Epithelial cell of esophagus (primary cell): ENCODE data around the gene AGT.
"Not testable (repeated sequence)": the region's sequence is repeated elsewhere in the genome, so short reads cannot be mapped to it uniquely, and the experiment has no call there.

ENCODE experiments used
- DNase-seq: peaks from one replicate; pipeline ENCODE4 v3.0.0; 2010; ENCODE audit warnings: low read depth
- H3K4me3 ChIP-seq: 2 replicates; pipeline ENCODE4 v1.5.1; 2011; ENCODE audit warnings: mild to moderate bottlenecking, low read length, control low read depth
- TF ChIP-seq, protein P1 (sequence below): IDR thresholded peaks from 2 replicates; pipeline ENCODE4 v1.5.1; 2011; ENCODE audit warnings: low read depth, mild to moderate bottlenecking, low read length, control low read depth, inconsistent platforms; ENCODE audit not compliant: insufficient read depth; ENCODE audit errors: missing control alignments

AGT gene

DNA sequence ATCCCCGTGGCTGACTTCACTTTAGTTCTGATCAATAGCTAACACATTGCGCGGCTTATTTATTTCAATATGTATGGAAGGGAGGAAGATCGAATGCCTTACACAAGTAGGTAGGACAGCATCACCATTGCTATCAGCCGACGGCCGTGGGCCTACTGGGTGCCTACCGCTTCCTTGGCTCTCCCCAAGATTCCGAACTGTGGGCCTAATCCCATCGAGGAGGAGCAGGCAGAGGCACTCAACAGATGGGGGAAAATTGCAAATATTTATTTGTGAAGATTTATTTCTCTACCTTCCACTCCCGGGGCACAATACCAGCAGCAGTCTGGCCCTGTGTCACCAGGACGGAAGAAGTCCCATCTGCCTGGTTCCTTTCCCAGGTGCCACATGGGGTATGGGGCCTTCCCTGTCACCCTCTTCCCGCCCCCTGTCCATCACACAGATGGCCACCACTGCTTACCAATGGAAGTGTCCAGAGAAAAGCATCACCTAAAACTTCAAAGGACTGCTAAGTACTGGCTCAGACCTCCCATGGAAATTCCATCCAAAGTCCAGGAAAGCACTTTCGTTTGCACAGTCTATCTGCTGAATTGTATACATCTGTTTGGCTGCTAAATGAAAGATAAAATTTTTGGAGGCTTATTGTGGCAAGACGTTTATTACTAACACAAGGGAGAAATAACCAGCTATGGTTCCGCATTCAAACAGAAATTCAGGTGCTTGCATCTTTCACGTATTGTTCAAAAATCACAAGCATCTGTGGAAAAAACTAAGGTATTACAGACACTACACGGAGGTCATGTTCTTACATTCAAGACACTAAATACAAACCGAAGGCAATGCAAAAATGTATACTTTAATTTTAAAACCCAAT lies 11.8 kb downstream of the AGT start:
- TF ChIP-seq, protein P1, sequence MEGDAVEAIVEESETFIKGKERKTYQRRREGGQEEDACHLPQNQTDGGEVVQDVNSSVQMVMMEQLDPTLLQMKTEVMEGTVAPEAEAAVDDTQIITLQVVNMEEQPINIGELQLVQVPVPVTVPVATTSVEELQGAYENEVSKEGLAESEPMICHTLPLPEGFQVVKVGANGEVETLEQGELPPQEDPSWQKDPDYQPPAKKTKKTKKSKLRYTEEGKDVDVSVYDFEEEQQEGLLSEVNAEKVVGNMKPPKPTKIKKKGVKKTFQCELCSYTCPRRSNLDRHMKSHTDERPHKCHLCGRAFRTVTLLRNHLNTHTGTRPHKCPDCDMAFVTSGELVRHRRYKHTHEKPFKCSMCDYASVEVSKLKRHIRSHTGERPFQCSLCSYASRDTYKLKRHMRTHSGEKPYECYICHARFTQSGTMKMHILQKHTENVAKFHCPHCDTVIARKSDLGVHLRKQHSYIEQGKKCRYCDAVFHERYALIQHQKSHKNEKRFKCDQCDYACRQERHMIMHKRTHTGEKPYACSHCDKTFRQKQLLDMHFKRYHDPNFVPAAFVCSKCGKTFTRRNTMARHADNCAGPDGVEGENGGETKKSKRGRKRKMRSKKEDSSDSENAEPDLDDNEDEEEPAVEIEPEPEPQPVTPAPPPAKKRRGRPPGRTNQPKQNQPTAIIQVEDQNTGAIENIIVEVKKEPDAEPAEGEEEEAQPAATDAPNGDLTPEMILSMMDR = no peak
- H3K4me3 ChIP-seq = no peak overlapping the region

DNA sequence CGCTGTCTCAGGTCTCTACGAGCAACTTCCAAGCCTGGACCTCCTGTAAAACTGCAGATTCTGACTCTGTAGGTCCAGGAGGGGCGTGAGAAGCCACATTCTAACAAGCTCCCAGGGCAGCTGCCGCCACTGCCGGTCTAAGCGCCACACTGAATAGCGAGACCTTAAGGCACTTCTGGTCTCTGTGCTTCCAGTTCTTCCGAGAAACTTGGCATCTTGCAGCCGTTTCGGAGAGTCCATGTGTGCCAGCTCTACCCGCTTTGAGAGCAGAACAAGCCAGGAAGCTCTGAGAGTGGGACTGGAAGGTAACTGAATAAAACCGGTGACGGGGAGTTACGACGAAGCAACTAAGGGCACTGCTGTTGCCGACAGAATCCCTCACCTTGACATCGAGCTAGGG lies 12.5 kb downstream of the AGT start:
- no peak overlapping the region for H3K4me3 ChIP-seq
- DNase-seq = no peak
- TF ChIP-seq, protein P1 = no peak

More for the DNA sequence above, 11.8 kb downstream of the AGT start:
- DNase-seq = no peak

DNA sequence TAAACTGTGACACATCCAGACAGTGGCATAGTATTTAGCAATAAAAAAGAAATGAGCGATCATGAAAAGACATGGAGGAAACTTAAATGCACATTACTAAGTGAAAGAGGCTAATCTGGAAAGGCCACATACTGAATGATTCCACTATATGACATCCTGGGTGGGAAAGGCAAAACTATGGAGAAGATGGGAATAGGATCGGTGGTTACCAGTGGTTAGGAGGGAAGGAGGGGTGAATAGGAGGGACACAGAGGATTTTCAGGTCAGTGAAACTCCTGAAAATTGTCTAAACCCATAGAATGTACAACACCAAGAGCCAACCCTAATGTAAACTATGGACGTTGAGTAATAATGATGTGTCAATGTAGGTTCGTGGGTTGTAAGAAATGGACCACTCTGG lies 13.8 kb downstream of the AGT start:
- TF ChIP-seq, protein P1 = no peak
- H3K4me3 ChIP-seq = no peak overlapping the region
- no peak for DNase-seq

DNA sequence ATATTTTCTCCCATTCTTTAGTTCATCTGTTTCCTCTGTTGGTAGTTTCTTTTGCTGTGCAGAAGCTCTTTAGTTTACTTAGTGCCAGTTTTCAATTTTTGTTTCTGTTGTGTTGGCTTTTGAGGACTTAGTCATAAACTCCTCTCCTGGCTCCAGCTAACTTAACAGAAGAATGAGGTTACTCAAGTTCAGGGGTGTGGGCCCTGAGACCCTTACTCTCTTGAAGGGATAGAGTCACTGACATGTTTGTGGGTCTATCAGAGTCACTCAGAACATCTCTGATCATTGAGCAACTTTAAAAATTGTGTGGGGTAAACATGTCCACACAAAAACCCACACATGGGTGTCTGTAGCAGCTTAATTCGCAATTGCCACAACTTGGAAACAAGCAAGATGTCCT lies 14.2 kb downstream of the AGT start:
- H3K4me3 ChIP-seq = no peak overlapping the region
- no peak for DNase-seq
- TF ChIP-seq, protein P1 = no peak

DNA sequence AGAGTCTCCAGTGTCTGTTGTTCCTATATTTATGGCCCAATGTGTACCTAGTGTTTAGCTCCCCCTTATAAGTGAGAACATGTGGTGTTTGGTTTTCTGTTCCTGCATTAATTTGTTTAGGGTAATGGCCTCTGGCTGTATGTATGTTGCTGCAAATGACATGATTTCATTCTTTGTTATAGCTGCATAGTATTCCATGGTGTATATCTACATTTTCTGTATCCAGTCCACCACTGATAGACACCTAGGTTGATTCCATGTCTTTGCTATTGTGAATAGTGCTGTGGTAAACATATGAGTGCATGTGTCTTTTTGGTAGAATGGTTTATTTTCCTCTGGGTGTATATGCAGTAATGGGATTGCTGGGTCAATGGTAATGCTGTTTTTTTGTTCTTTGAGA lies 15.0 kb downstream of the AGT start:
- DNase-seq, H3K4me3 ChIP-seq: not testable (repeated sequence)

DNA sequence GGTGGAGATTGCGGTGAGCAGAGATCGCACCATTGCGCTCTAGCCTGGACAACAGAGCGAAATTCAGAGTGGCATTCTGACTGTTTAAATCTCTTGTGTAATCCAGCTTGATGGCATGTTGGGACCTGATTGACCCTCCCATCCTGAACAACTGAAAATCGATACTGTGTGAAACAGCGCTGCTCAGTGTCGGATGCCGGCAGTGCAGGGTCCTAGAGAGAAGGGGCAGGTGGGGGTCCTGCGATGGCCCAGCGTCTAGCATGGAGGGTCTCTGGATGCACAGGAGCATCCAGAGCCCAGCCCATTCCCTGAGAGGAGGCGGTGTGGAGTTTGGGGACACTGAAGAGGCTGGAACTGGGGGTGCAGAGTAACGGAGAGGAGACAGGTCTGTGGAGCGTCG lies 15.8 kb downstream of the AGT start:
- H3K4me3 ChIP-seq = no peak overlapping the region
- peak; percentile 30 for DNase-seq
- TF ChIP-seq, protein P1 = peak; percentile 29

DNA sequence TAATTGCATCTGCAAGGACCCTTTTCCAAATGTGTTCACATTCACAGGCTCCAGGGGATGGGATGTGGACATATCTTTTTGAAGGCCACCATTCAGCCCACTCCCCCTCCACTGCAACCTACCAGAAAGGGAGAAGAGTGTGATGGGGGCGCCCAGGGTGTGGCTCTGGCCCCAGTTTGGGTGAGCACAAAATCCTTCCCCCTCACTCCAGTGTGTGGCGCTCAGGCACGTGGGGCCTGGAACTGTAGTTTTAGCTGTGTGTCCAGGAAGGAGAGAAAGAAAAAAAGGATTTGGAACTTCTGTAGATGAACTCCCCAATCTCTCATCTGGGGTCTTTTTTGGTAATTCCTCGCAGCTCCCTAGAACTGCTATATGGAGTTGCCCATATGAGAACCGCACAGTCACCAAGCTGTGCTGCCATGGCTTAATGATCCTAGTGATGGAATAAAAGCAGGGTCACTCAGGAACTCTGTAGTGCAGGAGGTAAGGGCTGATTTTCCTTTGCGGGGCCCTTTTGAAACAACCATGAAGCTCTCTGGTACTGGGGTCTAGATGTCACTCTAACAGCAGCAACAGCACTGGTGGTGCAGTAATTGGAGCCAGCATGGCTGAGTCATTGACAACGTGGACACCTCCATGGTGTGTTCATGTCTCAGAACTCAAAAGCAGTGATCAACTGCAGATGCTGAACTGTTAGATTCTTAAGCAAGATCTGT lies 17.0 kb downstream of the AGT start:
- TF ChIP-seq, protein P1 = no peak
- H3K4me3 ChIP-seq = no peak overlapping the region
- no peak for DNase-seq
